Epithelial cell of proximal tubule (primary cell): ENCODE results near the gene KRT82. TPM values are rescaled to one million over a fixed set of nuclear protein-coding genes. Genes with fewer than 3 reads are reported as not detected.

Experiments
- DNase-seq: peaks from one replicate; pipeline ENCODE4 v3.0.0-alpha.2; 2011; ENCODE audit warnings: low read depth
- H3K4me3 ChIP-seq: 2 replicates; pipeline ENCODE4 v1.5.1; 2011; ENCODE audit warnings: low read depth, mild to moderate bottlenecking, low read length
- CTCF ChIP-seq: conservative IDR thresholded peaks from 2 replicates; pipeline ENCODE4 v1.5.1; 2012; ENCODE audit warnings: low read depth, mild to moderate bottlenecking, low read length
- total RNA-seq: library from RNA; depleted of rRNA; stranded (reverse); fragments of >200 nt; gene quantifications from 2 replicates; pipeline ENCODE4 v1.2.3, GENCODE V29; 2015

Gene KRT82
- total RNA-seq, 1 donor from 2014 or later: not detected

GRCh38 chr12:52385226-52385702 lies 20.9 kb downstream of the KRT82 start, which contains the start of gene KRT84:
KRT84 (minus strand) TSS chr12:52385652; CDS start chr12:52385585, 67 bp downstream.
- TF ChIP-seq CTCF: no peak
- H3K4me3 ChIP-seq: no peak within 1 kb of the TSS
- DNase-seq: no peak

GRCh38 chr12:52383331-52383730 lies 22.8 kb downstream of the KRT82 start:
- DNase-seq: no peak
- H3K4me3 ChIP-seq: no peak overlapping the region
- TF ChIP-seq CTCF: no peak

- no peak for DNase-seq
- H3K4me3 ChIP-seq: no peak overlapping the region
- no peak for TF ChIP-seq CTCF
Observed at GRCh38 chr12:52382854-52383253, 23.3 kb downstream of the KRT82 start.

GRCh38 chr12:52381206-52381605 lies 24.9 kb downstream of the KRT82 start:
- no peak overlapping the region for H3K4me3 ChIP-seq
- DNase-seq: no peak
- no peak for TF ChIP-seq CTCF

- peak; percentile 78 for TF ChIP-seq CTCF
- DNase-seq: no peak
- no peak overlapping the region for H3K4me3 ChIP-seq
Observed at GRCh38 chr12:52380271-52380694, 25.9 kb downstream of the KRT82 start.

GRCh38 chr12:52379536-52379935 lies 26.6 kb downstream of the KRT82 start:
- no peak for TF ChIP-seq CTCF
- H3K4me3 ChIP-seq: no peak overlapping the region
- DNase-seq: no peak

GRCh38 chr12:52378091-52378490 lies 28.0 kb downstream of the KRT82 start:
- H3K4me3 ChIP-seq: no peak overlapping the region
- DNase-seq: no peak
- no peak for TF ChIP-seq CTCF
